HG03432 (cell line): ENCODE measurements around the gene MTIF3.

Source experiments
- ATAC-seq: cut with Tn5 transposase; IDR thresholded peaks from one replicate; pipeline ENCODE4 v1.9.1; 2021; ENCODE audit warnings: mild to moderate bottlenecking, moderate library complexity; ENCODE audit not compliant: unreplicated experiment

Gene MTIF3

GRCh38 chr13:27461940-27462584, 11.7 kb upstream of the MTIF3 start:
- no peak for ATAC-seq

- ATAC-seq, result no peak
Measured at GRCh38 chr13:27455331-27455855, 5.0 kb upstream of the MTIF3 start.

- ATAC-seq, result no peak
Measured at GRCh38 chr13:27450921-27451471, 632 bp upstream of the MTIF3 start.

- no peak for ATAC-seq
Measured at GRCh38 chr13:27449081-27449603, 1.2 kb downstream of the MTIF3 start.

- ATAC-seq, result no peak
Measured at GRCh38 chr13:27448308-27448707, 2.1 kb downstream of the MTIF3 start.

GRCh38 chr13:27446986-27447583, 3.3 kb downstream of the MTIF3 start:
- no peak for ATAC-seq

GRCh38 chr13:27442797-27443196, 7.6 kb downstream of the MTIF3 start:
- ATAC-seq, result no peak

- ATAC-seq, result no peak
Measured at GRCh38 chr13:27442071-27442647, 8.2 kb downstream of the MTIF3 start.

GRCh38 chr13:27440408-27440807, 10.0 kb downstream of the MTIF3 start:
- ATAC-seq, result peak; percentile 40

GRCh38 chr13:27437126-27437525, 13.2 kb downstream of the MTIF3 start:
- no peak for ATAC-seq

- no peak for ATAC-seq
Measured at GRCh38 chr13:27432611-27433210, 17.7 kb downstream of the MTIF3 start.

- no peak for ATAC-seq
Measured at GRCh38 chr13:27432180-27432579, 18.2 kb downstream of the MTIF3 start.

- ATAC-seq, result no peak
Measured at GRCh38 chr13:27428160-27428559, 22.2 kb downstream of the MTIF3 start.

- ATAC-seq, result no peak
Measured at GRCh38 chr13:27427641-27428040, 22.7 kb downstream of the MTIF3 start.

- peak; percentile 73 for ATAC-seq
Measured at GRCh38 chr13:27425918-27426630, 24.3 kb downstream of the MTIF3 start.

- peak; percentile 1 for ATAC-seq
Measured at GRCh38 chr13:27425158-27425917, 25.0 kb downstream of the MTIF3 start.

GRCh38 chr13:27424246-27425157, 25.9 kb downstream of the MTIF3 start, which contains the start of gene GTF3A:
Gene GTF3A, plus strand, starts transcription at chr13:27424619.
- peak; percentile 75 for ATAC-seq

- ATAC-seq, result no peak
Measured at GRCh38 chr13:27423333-27423732, 27.0 kb downstream of the MTIF3 start.
